ENCODE measurements around the gene ZNF865. TPM values are rescaled to one million over a fixed set of nuclear protein-coding genes. Genes with fewer than 3 reads are reported as not detected.

ZNF865 gene
- total and polyA plus RNA-seq, 10 of the 15 experiments (the other 5 are each of a cell fraction or from before 2014, with no cell fraction given) = 0.02 to 18.3 (median 0.90) TPM

DNA sequence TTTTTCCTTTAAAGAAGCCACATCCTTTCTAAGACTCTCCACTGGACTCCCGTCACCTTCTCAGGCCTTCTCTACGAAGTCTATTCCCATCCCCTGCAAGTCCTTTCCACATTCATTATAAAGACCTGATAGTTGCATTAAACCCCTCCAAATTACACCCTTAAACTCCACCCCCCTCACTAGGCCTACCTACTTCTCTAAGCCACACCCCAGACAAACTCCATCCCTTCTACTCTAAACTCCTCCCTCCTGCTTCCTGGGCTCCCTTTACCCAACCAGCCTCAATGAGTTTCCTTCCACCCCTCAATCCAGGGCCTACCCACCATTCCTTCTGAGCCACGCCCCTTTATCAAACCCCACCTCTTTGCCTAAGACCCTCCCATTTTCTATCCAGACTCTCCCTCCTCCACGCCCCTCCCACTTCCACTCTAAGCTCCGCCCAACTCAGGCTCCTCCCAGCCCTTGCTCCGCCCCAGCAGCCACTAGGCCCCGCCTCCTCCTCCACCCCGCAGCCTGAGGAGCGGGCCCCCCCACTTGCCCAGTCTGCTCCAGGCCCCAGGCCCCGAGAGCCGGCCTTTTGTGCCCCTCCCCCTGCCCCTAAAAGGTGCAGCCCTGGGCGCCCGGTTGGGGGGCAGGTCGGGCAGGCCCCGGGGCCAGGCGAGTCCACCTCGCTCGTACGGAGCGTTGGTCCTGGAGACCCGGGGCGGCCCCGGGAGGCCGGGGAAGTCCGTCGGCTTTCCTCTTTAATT is 6.6 kb upstream of the ZNF865 start (continued):
- no peak for TF ChIP-seq ELK1 (IDR thresholded peaks at IDR 0.05; ENCODE audit: low read depth, low read length)
- no peak for TF ChIP-seq YY1 (IDR thresholded peaks at IDR 0.05; ENCODE audit: low read depth, low read length)
- TF ChIP-seq, protein P1, sequence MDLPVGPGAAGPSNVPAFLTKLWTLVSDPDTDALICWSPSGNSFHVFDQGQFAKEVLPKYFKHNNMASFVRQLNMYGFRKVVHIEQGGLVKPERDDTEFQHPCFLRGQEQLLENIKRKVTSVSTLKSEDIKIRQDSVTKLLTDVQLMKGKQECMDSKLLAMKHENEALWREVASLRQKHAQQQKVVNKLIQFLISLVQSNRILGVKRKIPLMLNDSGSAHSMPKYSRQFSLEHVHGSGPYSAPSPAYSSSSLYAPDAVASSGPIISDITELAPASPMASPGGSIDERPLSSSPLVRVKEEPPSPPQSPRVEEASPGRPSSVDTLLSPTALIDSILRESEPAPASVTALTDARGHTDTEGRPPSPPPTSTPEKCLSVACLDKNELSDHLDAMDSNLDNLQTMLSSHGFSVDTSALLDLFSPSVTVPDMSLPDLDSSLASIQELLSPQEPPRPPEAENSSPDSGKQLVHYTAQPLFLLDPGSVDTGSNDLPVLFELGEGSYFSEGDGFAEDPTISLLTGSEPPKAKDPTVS (IDR thresholded peaks at IDR 0.05; ENCODE audit: low read depth, low read length) = no peak
- no peak for TF ChIP-seq FOXK2 (IDR thresholded peaks at IDR 0.05)
- no peak for TF ChIP-seq RCOR1 (conservative IDR thresholded peaks at IDR 0.05; ENCODE audit: low read depth, low read length)
- TF ChIP-seq, protein P2, sequence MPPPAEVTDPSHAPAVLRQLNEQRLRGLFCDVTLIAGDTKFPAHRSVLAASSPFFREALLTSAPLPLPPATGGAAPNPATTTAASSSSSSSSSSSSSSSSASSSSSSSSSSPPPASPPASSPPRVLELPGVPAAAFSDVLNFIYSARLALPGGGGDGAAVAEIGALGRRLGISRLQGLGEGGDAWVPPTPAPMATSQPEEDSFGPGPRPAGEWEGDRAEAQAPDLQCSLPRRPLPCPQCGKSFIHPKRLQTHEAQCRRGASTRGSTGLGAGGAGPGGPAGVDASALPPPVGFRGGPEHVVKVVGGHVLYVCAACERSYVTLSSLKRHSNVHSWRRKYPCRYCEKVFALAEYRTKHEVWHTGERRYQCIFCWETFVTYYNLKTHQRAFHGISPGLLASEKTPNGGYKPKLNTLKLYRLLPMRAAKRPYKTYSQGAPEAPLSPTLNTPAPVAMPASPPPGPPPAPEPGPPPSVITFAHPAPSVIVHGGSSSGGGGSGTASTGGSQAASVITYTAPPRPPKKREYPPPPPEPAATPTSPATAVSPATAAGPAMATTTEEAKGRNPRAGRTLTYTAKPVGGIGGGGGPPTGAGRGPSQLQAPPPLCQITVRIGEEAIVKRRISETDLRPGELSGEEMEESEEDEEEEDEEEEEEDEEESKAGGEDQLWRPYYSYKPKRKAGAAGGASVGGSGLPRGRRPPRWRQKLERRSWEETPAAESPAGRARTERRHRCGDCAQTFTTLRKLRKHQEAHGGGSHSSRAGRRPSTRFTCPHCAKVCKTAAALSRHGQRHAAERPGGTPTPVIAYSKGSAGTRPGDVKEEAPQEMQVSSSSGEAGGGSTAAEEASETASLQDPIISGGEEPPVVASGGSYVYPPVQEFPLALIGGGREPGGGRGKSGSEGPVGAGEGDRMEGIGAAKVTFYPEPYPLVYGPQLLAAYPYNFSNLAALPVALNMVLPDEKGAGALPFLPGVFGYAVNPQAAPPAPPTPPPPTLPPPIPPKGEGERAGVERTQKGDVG (CRISPR knock-in tag; IDR thresholded peaks at IDR 0.05) = no peak
- no peak for TF ChIP-seq JUND (IDR thresholded peaks at IDR 0.05; ENCODE audit: low read depth, low read length)
- no peak for TF ChIP-seq ZSCAN29 (IDR thresholded peaks at IDR 0.05)
- no peak for TF ChIP-seq NFXL1 (IDR thresholded peaks at IDR 0.05; ENCODE audit: borderline replicate concordance)
- no peak for TF ChIP-seq MEF2A (IDR thresholded peaks at IDR 0.05; ENCODE audit: insufficient read depth, low read depth, low read length)
- TF ChIP-seq ZNF207 (IDR thresholded peaks at IDR 0.05; ENCODE audit: borderline replicate concordance) = peak; percentile 80; the same call in 1 of the 2 replicates
- no peak for TF ChIP-seq NFIC (IDR thresholded peaks at IDR 0.05; ENCODE audit: low read depth, low read length)
- TF ChIP-seq NFYA (IDR thresholded peaks at IDR 0.05; ENCODE audit: borderline replicate concordance, low read depth, low read length) = no peak
- no peak for TF ChIP-seq IKZF2 (IDR thresholded peaks at IDR 0.05)
- peak; percentile 51; the same call in 1 of the 2 replicates for TF ChIP-seq SIN3A (IDR thresholded peaks at IDR 0.05; ENCODE audit: low read depth, low read length)
- no peak for TF ChIP-seq SREBF1 (IDR thresholded peaks at IDR 0.05; ENCODE audit: low read length)
- TF ChIP-seq PAX5 (IDR thresholded peaks at IDR 0.05; ENCODE audit: borderline replicate concordance, low read depth, low read length) = no peak
- TF ChIP-seq GABPA (IDR thresholded peaks at IDR 0.05; ENCODE audit: low read depth) = no peak
- TF ChIP-seq, protein P3, sequence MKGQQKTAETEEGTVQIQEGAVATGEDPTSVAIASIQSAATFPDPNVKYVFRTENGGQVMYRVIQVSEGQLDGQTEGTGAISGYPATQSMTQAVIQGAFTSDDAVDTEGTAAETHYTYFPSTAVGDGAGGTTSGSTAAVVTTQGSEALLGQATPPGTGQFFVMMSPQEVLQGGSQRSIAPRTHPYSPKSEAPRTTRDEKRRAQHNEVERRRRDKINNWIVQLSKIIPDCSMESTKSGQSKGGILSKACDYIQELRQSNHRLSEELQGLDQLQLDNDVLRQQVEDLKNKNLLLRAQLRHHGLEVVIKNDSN (IDR thresholded peaks at IDR 0.05; ENCODE audit: borderline replicate concordance, extremely low read length, insufficient read depth, low read depth, low read length) = no peak
- TF ChIP-seq, protein P4, sequence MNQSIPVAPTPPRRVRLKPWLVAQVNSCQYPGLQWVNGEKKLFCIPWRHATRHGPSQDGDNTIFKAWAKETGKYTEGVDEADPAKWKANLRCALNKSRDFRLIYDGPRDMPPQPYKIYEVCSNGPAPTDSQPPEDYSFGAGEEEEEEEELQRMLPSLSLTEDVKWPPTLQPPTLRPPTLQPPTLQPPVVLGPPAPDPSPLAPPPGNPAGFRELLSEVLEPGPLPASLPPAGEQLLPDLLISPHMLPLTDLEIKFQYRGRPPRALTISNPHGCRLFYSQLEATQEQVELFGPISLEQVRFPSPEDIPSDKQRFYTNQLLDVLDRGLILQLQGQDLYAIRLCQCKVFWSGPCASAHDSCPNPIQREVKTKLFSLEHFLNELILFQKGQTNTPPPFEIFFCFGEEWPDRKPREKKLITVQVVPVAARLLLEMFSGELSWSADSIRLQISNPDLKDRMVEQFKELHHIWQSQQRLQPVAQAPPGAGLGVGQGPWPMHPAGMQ (IDR thresholded peaks at IDR 0.05; ENCODE audit: borderline replicate concordance) = no peak
- peak; percentile 74; the same call in 1 of the 2 replicates for TF ChIP-seq LARP7 (IDR thresholded peaks at IDR 0.05)
- no peak for TF ChIP-seq MYC (IDR thresholded peaks at IDR 0.05; ENCODE audit: insufficient read depth, insufficient read length, insufficient replicate concordance, low read length, severe bottlenecking)
